NT2/D1 (cell line): ENCODE results near the gene LCNL1.

Source experiments
- DNase-seq: peaks from one replicate; pipeline ENCODE4 v3.0.0-alpha.2; 2011; ENCODE audit warnings: low read depth, low spot score
- H3K27me3 ChIP-seq: 2 replicates; pipeline ENCODE4 v1.6.0; 2011; ENCODE audit warnings: mild to moderate bottlenecking; ENCODE audit not compliant: insufficient read length, insufficient read depth
- H3K36me3 ChIP-seq: 2 replicates; pipeline ENCODE4 v1.6.1; 2011; ENCODE audit warnings: mild to moderate bottlenecking, low read length, mixed read lengths; ENCODE audit not compliant: insufficient read depth, insufficient read length
- H3K4me1 ChIP-seq: 2 replicates; pipeline ENCODE4 v1.5.1; 2011; ENCODE audit not compliant: insufficient read depth, insufficient read length
- H3K4me3 ChIP-seq: 2 replicates; pipeline ENCODE4 v1.5.1; 2011; ENCODE audit warnings: low read depth; ENCODE audit not compliant: insufficient read length
- H3K9ac ChIP-seq: 2 replicates; pipeline ENCODE4 v1.6.0; 2011; ENCODE audit warnings: low read depth; ENCODE audit not compliant: insufficient read length
- H3K9me3 ChIP-seq: 2 replicates; pipeline ENCODE4 v1.5.1; 2011; ENCODE audit warnings: mild to moderate bottlenecking, low read length; ENCODE audit not compliant: insufficient read depth
- SUZ12 ChIP-seq: IDR thresholded peaks from 2 replicates; pipeline ENCODE4 v1.6.1; 2011; ENCODE audit not compliant: insufficient read length, insufficient read depth; ENCODE audit errors: extremely low read depth
- YY1 ChIP-seq: IDR thresholded peaks from 2 replicates; pipeline ENCODE4 v1.6.1; 2011; ENCODE audit not compliant: insufficient read length, insufficient read depth
- ZNF274 ChIP-seq: IDR thresholded peaks from 2 replicates; pipeline ENCODE4 v1.6.1; 2011; ENCODE audit warnings: mild to moderate bottlenecking, low read depth, low read length

LCNL1 gene

DNA sequence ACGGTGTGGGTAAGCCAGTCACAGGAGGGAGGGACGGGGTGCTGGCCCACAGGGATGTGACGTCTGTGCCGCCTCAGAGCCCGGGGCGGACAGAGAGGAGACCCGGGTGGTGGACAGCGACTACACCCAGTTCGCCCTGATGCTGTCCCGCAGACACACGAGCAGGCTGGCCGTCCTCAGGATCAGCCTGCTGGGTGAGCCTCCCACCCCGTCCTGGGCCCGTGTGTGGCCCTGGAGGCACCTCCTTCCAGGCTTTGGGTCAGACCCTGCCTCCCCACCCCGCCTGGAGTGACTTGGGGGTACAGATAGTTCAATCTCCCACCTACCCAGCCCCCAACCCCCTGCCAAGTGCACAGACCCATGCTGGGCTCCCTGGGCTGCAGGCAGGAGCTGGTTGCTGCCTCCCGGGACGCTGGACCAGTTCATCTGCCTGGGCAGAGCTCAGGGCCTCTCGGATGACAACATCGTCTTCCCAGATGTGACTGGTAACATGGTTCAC, 29.0 kb upstream of the LCNL1 start:
- Histone ChIP-seq H3K4me3 (no peak overlapping the region), H3K36me3 (no peaks in the 10 kb centered on the region), H3K9me3 (no peaks in the 10 kb centered on the region), H3K4me1 (peaks cover 8% of the 10 kb centered on the region), H3K27me3 (peaks cover 10% of the 10 kb centered on the region), H3K9ac (peak overlapping the region; percentile 50)
- DNase-seq = no peak
- TF ChIP-seq ZNF274 = no peak
- TF ChIP-seq SUZ12 = no peak
- no peak for TF ChIP-seq YY1

DNA sequence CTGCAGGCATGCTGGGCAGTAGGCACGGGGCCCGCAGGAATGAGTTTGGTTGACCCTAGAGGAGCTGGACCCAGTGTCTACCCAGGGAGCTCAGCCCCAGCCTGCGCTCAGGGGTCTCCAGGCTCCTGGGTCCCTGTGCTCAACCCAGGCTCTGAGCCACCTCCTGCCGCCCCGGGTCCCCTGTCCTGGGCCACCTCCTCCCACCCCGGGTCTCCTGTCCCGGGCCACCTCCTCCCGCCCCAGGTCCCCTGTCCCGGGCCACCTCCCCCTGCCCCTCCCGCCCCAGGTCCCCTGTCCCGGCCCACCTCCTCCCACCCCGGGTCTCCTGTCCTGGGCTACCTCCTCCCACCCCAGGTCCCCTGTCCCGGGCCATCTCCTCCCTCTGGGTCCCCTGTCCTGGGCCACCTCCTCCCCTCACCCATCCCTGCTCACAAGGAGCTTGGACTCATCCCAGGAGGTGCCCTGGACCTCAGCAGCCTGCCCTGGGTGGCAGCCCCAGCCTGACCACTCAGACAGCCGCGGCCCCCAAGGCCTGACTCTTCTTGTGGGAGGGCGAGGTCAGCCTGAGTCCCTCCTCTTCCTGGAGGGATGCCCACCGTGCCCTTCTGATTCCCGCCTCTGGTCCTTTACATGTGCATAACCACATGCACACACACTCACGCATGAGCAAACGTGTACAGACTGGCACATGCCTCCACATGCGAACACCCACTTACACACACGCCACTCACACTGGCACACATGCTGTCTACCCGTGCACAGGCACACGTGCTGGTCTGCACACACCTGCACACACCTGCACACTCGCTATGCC, 28.3 kb upstream of the LCNL1 start:
- Histone ChIP-seq H3K4me1 (peaks cover 11% of the 10 kb centered on the region), H3K9me3 (no peaks in the 10 kb centered on the region), H3K9ac (no peak overlapping the region), H3K36me3 (no peaks in the 10 kb centered on the region), H3K27me3 (peaks cover 10% of the 10 kb centered on the region), H3K4me3 (no peak overlapping the region)
- no peak for DNase-seq
- TF ChIP-seq SUZ12 (no peak), ZNF274 (no peak), YY1 (no peak)

DNA sequence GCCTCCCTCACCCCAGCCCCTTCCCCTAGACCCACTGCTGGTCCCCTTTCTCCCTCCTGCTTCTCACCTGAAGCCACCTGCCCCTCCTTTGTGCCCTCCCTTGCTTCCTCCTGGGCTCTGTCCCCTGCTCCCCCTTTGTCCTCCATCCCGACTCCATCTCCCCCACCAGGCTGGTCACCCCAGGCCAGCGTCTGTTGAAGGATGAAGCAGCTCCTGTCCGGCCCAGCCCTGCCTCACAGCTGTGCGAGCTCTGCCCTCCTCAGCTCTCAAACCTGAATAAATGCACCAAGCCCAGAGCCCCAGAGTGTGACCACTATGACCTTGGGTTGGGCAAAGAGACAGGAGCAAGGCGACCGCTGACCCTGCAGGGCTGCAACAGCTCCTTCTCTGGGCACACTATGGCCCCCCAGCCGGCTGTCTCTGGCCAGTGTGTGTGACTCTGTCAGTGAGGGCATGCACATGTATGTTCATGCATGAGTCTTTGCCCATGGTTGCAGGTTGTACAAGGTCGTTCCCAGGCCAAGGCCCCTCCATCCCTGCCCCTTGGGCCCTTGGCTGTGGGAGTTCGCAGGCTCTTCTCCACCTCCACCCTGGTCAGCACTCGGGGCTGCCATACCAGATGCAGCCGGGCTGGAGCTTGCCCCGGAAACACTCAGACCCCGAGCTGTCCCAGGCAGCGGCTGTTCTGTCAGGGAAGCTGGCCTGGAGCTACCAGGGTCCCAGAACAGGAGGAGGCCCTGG, 27.4 kb upstream of the LCNL1 start:
- H3K9ac ChIP-seq = no peak overlapping the region
- no peak for DNase-seq
- H3K4me3 ChIP-seq = no peak overlapping the region
- no peaks in the 10 kb centered on the region for H3K36me3 ChIP-seq
- TF ChIP-seq SUZ12 (no peak), YY1 (no peak), ZNF274 (no peak)
- peaks cover 10% of the 10 kb centered on the region for H3K27me3 ChIP-seq
- H3K4me1 ChIP-seq = peaks cover 16% of the 10 kb centered on the region
- no peaks in the 10 kb centered on the region for H3K9me3 ChIP-seq

DNA sequence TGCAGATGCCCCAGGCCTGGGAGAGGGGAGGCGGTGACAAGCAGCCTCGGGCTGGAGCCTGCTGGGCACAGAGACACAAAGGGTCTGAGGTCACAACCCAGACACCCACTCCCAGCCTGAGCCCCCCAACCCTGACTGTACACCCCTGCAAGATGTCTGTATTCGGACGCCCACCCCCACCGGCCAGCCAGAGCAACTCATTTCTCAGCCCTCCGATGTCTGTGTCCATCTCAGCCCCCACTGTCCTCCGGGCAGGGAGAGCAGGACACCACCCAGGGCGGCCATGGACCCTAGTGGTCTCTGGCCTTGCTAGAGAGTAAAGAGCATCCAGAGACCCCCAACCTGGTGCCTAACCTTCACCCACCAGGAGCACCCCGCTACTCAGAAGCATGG, 26.9 kb upstream of the LCNL1 start:
- Histone ChIP-seq H3K4me3 (no peak overlapping the region), H3K9me3 (no peaks in the 10 kb centered on the region), H3K9ac (no peak overlapping the region), H3K4me1 (peaks cover 15% of the 10 kb centered on the region), H3K27me3 (peaks cover 10% of the 10 kb centered on the region), H3K36me3 (no peaks in the 10 kb centered on the region)
- TF ChIP-seq YY1 = no peak
- no peak for TF ChIP-seq SUZ12
- no peak for TF ChIP-seq ZNF274
- no peak for DNase-seq

- TF ChIP-seq YY1 (no peak), ZNF274 (no peak), SUZ12 (no peak)
- Histone ChIP-seq H3K36me3 (no peaks in the 10 kb centered on the region), H3K9me3 (no peaks in the 10 kb centered on the region), H3K9ac (no peak overlapping the region), H3K27me3 (peaks cover 10% of the 10 kb centered on the region), H3K4me3 (no peak overlapping the region), H3K4me1 (peaks cover 15% of the 10 kb centered on the region)
- no peak for DNase-seq
Observed at GRCh38 chr9:136956604-136957003, 26.2 kb upstream of the LCNL1 start.

GRCh38 chr9:136957461-136957860, 25.3 kb upstream of the LCNL1 start:
- TF ChIP-seq ZNF274 = no peak
- TF ChIP-seq YY1 = no peak
- TF ChIP-seq SUZ12 = no peak
- no peak overlapping the region for H3K9ac ChIP-seq

DNA sequence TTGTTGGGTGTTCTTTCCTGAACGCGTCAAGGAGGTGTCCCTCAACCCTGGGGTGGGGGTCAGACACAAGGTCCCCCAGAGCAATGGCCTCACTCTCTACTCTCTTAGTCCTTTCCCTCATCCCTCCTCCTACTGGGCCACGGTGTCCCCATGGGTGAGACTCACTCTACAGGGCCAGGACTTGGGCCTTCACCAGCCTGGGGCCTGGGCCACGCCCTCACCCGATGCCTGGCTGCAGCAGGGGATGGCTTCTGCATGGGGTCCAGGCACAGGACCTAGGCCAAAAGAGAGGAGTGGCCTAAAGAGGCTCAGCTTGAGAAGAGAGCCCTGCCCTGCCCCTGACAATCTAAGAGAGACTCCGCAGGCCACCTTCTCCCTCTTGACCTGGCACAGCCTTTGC, 24.9 kb upstream of the LCNL1 start:
- H3K9ac ChIP-seq = no peak overlapping the region
- DNase-seq = no peak
- no peak overlapping the region for H3K4me3 ChIP-seq
- TF ChIP-seq YY1 = no peak
- peaks cover 10% of the 10 kb centered on the region for H3K27me3 ChIP-seq
- no peaks in the 10 kb centered on the region for H3K9me3 ChIP-seq
- H3K4me1 ChIP-seq = peaks cover 13% of the 10 kb centered on the region
- no peaks in the 10 kb centered on the region for H3K36me3 ChIP-seq

More at GRCh38 chr9:136957461-136957860, 25.3 kb upstream of the LCNL1 start:
- H3K9me3 ChIP-seq = no peaks in the 10 kb centered on the region
- DNase-seq = no peak
- no peak overlapping the region for H3K4me3 ChIP-seq
- H3K4me1 ChIP-seq = peaks cover 13% of the 10 kb centered on the region
- peaks cover 10% of the 10 kb centered on the region for H3K27me3 ChIP-seq
- no peaks in the 10 kb centered on the region for H3K36me3 ChIP-seq
